GM18511 (cell line): ENCODE results near the gene HM13.
"Not testable (repeated sequence)": the region's sequence is repeated elsewhere in the genome, so short reads cannot be mapped to it uniquely, and the experiment has no call there.

Source experiments
- ATAC-seq: cut with Tn5 transposase; IDR thresholded peaks from one replicate; pipeline ENCODE4 v1.9.1; 2021; ENCODE audit warnings: mild to moderate bottlenecking, moderate library complexity; ENCODE audit not compliant: unreplicated experiment

HM13 gene

DNA sequence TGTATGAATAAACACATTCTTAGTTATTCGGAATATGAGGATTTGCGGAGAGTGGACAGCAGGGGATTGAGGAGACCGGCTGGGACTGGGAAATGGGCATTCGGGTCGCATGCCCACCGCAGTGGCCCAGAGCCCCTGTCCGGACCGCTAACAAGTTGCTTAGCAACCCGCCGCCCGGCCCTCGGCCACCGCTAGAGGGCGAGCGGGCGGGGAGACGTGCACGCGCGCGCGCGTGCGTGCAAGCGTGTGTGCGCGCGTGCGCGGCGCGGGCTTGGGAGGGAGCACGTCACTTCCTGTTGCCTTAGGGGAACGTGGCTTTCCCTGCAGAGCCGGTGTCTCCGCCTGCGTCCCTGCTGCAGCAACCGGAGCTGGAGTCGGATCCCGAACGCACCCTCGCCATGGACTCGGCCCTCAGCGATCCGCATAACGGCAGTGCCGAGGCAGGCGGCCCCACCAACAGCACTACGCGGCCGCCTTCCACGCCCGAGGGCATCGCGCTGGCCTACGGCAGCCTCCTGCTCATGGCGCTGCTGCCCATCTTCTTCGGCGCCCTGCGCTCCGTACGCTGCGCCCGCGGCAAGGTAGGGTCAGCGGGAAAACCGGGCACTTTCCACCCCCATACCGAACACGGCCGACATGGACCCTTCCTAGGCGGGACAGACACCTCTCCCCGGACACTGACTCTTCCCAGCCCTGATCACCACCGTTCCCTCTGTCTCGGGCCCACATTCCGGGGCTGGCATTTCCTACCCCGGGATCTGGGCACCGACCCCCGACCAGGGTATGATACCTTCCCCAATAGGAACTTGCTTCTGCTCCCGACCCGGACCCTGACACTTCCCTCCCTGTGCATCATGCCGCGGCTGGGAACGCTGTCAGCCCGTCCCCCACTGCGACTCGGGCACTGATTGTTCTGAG is at the start of gene HM13:
HM13 (plus strand) TSS at position 289 of the 918 bp plus-strand sequence; CDS start at position 399, 110 bp downstream.
- ATAC-seq, result peak; percentile 90

- ATAC-seq, result not testable (repeated sequence)
These were observed 43.3 kb upstream of the HM13 start for GRCh38 chr20:31470946-31471345.

DNA sequence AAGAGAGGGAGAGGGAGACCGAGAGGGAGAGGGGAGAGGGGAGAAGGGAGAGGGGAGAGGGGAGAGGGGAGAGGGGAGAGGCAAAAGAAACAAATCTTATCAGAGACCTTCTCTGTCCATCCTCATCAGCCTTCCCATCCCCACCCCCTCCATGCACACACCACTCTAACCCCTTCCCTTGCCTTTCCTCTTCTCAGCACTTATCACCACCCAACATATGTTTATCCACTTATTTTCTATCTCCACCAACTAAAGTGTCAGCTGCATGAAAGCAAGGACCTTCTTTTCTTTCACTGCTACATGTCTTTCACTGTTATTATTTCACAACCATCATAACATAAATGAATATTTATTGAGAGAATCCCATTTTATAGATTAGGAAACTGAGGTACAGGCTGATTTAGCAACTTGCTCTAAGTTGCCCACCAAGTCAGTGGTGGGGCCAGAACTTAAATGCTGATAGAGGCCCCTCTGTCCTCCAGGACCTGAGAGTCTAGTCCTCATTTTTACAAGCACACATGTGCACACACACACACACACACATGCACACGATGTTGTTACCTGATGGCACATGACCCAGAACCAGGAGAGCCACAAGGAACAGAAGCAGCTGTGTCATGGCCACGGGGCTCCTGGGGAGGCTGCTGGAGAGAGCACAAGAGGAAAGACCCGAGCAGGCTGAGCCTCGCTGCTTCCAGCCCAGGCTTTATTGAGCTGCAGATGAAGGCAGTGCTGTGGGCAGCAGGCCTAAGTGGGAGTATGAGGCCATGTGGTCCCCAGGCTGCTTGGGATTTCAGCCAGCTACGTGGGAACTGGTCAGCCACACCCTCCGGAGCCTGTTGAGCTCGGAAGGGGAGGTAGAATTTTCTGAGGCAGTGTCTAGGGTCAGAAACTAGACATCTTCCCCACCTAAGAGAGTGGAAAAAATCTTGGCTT is 41.6 kb upstream of the HM13 start:
- no peak for ATAC-seq

GRCh38 chr20:31473331-31474096 is 40.7 kb upstream of the HM13 start:
- peak; percentile 24 for ATAC-seq

DNA sequence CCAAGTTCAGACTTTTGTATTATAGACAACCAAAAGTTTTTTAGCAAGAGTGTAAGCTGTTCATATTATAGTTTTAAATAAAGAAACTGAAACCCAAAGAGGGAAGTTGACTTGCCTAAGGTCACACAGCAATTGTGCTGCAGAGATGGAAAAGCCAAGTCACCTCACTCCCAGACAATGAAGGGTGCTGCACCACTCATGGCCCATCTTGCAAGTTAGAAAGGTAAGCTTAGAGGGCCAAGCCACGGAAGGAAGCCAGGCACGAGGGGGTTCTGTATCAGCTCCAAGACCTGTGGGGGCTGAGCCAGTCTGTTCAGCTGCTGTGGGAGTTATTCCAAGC is 40.2 kb upstream of the HM13 start:
- peak; percentile 70 for ATAC-seq

GRCh38 chr20:31474758-31475427 is 39.3 kb upstream of the HM13 start, which contains the start of the genes DEFB124 and REM1:
DEFB124 (minus strand) TSS chr20:31475127; CDS start chr20:31473013, 2,114 bp downstream.
REM1 (plus strand) TSS chr20:31475288; CDS start chr20:31476446, 1,158 bp downstream.
- ATAC-seq, result no peak

- no peak for ATAC-seq
These were observed 38.6 kb upstream of the HM13 start for GRCh38 chr20:31475472-31476293.

DNA sequence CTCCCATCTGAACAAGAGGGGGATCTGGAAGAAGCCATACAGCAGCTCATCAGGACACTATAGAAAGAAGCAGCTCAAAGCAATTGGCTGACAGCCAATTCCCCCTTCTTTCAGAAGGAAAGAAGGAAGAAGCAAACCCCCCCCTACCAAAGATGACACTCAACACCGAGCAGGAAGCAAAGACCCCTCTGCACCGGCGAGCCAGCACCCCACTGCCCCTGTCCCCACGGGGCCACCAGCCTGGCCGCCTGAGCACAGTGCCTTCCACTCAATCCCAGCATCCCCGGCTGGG is 38.0 kb upstream of the HM13 start:
- ATAC-seq, result no peak

DNA sequence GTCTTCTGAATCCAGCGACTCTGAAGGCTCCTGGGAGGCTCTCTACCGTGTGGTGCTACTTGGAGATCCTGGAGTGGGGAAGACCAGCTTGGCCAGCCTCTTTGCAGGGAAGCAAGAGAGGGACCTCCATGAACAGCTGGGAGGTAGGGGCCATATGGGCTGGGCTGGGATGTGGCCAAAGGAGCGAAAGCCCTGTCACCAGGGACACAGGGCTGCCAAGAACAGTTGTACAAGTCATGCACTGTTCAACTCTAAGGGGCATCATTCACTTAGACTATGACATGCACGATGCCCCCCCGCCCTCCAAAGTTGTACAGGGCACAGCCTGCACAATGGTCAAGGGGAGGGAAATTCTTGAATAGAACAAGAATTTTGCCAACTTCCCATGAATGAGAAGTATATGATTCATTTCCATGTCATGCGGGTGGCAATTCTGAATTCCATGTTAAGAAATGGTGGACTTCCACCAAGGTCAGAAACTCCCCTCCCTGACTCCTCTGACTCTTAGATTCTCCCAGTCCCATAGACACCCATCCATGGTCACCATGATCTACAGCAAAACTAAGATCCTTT is 37.5 kb upstream of the HM13 start:
- no peak for ATAC-seq

DNA sequence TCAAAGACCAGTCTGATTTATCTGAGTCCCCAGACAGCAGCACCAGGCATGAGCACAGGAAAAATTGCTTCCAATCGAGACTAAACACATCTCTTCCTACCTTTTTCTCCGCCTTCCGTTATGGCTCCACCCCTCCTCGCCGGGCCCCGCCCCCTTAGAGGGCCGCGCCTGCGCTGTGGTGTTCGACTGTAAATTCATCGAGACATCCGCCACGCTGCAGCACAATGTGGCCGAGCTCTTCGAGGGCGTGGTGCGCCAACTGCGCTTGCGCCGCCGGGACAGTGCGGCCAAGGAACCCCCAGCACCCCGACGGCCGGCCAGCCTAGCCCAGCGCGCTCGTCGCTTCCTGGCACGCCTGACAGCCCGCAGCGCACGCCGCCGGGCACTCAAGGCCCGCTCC is 30.2 kb upstream of the HM13 start:
- ATAC-seq, result no peak

DNA sequence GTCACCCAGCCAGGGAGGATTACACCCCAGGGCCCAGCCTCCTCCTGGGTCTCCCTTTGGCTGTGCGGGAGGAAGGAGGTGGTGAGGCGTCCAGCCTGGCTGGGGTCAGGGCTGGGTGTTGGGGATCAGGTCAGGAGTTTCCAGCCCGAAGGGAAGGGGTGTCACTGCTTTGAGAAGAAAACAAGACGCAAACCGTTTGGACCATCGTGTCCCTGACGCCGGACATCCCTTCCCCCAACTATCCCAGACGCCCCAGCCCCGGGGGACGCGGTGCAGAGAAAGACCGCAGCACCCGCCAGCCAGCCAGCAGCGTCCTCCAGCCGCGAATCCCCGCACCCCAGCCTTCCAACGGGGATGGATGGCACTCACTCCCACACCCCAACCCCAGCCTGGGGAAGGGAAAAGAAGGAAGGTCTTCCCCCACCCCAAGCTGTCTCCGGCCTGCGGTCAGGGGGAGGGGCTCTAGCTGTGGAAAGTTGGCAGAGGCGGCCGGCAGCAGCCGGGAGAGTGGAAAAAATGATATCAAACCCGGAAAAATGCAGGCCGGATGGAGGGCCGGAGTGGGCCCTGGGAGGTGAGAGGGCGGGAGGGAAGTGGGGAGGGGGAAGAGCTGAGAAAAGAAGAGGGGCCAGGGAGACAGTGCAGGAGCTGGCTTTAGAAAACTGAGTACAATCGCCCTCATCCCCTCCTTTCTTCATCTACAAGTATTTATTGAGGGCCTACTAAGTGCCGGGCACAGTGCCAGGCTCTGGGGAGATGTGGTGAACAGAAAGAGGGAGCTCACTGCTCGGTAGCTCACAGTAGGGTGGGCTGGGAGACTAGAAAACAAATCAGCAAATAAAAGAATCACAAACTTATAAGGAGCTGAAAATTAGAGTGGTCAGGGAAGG is 28.5 kb upstream of the HM13 start:
- no peak for ATAC-seq

GRCh38 chr20:31488115-31488514 is 26.1 kb upstream of the HM13 start:
- ATAC-seq, result no peak

DNA sequence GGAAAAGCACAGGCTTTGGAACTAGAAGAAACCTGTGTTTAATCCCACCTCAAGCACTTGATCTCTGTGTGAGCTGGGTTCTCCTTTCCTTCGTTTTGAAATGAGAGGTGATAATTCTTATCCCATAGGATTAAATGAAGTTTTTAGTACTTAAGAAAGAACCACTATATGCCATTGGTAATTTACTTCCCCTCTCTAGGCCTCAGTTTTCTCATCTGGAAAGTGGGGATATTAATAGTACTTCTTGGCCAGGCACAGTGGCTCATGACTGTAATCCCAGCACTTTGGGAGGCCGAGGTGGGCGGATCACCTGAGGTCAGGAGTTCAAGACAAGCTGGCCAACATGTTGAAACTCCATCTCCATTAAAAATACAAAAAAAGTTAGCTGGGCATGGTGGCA is 25.1 kb upstream of the HM13 start:
- no peak for ATAC-seq

- ATAC-seq, result no peak
These were observed 23.5 kb upstream of the HM13 start for GRCh38 chr20:31490752-31491151.

GRCh38 chr20:31494131-31494530 is 20.1 kb upstream of the HM13 start:
- no peak for ATAC-seq

DNA sequence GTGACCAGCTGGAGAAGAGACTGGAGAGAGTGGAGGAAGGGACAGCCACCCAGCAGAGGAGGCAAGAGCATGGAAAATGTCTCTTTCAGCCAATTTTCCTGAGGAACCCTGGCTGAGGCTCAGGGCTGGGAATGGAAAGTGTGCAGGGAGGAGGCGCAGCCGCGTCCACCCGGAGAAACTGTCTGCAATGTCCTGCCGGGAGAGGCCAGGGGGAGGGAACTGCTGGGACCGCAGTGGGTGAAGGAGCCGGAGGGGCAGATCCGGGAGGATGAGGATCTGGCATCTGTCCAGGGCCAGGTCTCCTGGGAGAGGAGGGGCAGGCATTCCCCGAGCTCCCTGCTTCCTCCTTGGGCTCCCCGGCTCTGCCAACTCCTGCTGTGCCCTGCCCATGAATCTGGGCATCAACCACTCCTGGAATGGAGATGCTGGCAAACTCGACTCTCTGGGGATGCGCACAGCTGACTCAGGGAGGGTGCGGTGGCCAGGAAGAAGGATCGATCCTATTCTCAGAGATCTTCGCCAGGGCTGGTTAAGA is 17.4 kb upstream of the HM13 start:
- no peak for ATAC-seq

DNA sequence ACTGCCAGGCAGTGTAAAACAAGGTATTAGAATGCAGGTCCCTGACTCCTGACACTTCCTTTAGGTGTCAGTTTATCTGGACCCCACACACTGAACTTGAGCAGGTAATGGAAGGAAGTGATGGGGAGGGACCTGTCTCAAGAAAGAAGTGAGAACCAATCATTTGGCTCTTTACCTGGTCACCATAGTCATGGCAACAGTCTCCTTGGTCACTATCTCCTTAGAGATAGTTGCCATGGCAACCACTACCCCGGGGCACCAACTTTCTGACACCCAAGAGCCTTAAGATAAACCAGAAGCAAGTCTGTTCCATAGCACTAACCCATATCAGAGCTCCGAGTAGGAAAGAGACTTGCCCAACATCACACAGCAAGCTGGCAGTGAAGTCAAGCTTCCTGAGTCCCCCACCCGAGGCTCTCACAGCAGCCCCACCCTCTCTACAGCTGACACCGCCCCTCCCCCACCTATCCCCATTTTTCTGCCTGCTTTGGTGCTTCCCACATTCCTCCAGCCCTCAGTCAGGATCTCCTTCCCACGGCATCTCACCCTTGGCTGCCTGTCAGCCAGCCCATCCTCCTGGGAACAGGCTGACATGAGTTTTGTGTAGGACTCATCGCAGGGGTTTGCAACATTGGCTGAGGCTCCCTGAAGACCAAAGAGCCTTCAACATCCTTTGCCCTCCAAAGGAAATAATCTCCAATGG is 16.3 kb upstream of the HM13 start:
- ATAC-seq, result no peak
